ENCODE data around the gene PDE3A.

DNA sequence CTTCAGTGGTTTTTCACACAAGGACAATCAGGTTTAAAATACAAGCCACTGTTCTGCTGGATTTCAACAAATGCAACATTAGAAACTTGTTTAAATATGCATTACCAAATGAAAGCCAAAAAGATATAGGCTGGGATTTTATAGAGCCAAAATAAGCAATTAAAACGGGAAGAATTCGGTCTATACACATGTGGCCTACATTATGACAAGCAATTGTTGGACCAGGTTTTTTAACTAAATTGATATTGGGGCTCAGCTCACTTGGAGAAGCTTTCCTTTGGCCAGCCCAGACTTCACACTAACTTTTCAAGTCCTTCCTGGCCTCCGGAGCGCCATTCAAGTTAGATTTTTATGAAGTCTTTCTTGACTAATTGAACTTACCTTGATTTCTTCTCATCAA, 16.9 kb upstream of the PDE3A start:
- TF ChIP-seq, protein P1, sequence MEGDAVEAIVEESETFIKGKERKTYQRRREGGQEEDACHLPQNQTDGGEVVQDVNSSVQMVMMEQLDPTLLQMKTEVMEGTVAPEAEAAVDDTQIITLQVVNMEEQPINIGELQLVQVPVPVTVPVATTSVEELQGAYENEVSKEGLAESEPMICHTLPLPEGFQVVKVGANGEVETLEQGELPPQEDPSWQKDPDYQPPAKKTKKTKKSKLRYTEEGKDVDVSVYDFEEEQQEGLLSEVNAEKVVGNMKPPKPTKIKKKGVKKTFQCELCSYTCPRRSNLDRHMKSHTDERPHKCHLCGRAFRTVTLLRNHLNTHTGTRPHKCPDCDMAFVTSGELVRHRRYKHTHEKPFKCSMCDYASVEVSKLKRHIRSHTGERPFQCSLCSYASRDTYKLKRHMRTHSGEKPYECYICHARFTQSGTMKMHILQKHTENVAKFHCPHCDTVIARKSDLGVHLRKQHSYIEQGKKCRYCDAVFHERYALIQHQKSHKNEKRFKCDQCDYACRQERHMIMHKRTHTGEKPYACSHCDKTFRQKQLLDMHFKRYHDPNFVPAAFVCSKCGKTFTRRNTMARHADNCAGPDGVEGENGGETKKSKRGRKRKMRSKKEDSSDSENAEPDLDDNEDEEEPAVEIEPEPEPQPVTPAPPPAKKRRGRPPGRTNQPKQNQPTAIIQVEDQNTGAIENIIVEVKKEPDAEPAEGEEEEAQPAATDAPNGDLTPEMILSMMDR (conservative IDR thresholded peaks at IDR 0.05; ENCODE audit: low read depth, low read length) = no peak
- TF ChIP-seq EZH2 (IDR thresholded peaks at IDR 0.05; ENCODE audit: low read length, unreplicated experiment) (no peak), EZH2phosphoT487 (IDR thresholded peaks at IDR 0.05; ENCODE audit: borderline replicate concordance, low read length) (no peak)

Measured in PC-3 (cell line).